ENCODE measurements around the gene PROZ.

DNA sequence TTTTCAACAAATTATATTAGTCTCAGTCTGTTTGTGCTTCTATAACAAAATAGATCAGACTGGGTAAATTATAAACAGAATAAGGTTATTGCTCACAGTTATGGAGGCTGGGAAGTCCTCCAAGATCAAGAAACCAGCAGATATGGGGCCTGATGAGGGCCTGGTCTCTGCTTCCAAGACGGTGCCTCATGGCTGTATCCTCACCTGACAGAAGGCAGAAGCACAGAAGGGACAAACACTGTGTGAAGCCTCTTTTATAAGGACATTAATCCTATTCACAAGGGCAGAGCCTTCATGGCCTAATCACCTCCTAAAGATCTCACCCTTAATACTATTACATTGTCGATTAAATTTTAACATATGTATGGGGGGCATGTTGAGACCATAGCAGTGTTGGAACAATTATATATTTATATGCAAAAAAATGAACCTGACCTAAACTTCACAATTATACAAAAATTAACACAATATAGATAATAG lies 23.1 kb upstream of the PROZ start:
- TF ChIP-seq POLR2AphosphoS5 (IDR thresholded peaks at IDR 0.05; ENCODE audit: borderline replicate concordance, low read depth, low read length) (no peak), EZH2 (IDR thresholded peaks at IDR 0.05) (no peak)
